ENCODE data around the gene NOSIP. TPM values are rescaled to one million over a fixed set of nuclear protein-coding genes. Genes with fewer than 3 reads are reported as not detected.
"Not testable (repeated sequence)": the region's sequence is repeated elsewhere in the genome, so short reads cannot be mapped to it uniquely, and the experiment has no call there.

NOSIP gene
- total RNA-seq: 100 to 1,000 TPM; 288 TPM

- Mint-ChIP-seq H3K4me1 (peaks cover 33% of the 10 kb centered on the region), H3K9me3 (no peaks in the 10 kb centered on the region), H3K27me3 (no peaks in the 10 kb centered on the region), H3K36me3 (ENCODE audit: low read depth) (peaks cover 18% of the 10 kb centered on the region), H3K27ac (peak within 1 kb of the TSS; percentile 80), H3K4me3 (peak within 1 kb of the TSS; percentile 84)
- CTCF ChIA-PET: interaction anchor here (0.8 to 3.9 kb wide), 12 partner anchors 10 to 107 kb away, joined by 3 to 35 read pairs (median 4); partner anchors contain the start of genes FLT3LG, PRR12, RRAS and SCAF1
- peak; percentile 97 for DNase-seq
- POLR2A ChIA-PET: interaction anchor here (1.0 to 1.2 kb wide), 2 partner anchors 10 to 96 kb away, joined by 3 to 4 read pairs; no protein-coding TSS in a partner anchor
Measured at GRCh38 chr19:49580264-49581006, at the start of gene NOSIP. Gene NOSIP, minus strand, starts transcription at chr19:49580556. Its CDS starts 19,865 bp downstream, at chr19:49560691.

- H3K27me3 Mint-ChIP-seq: no peaks in the 10 kb centered on the region
- no peaks in the 10 kb centered on the region for H3K9me3 Mint-ChIP-seq
- H3K4me1 Mint-ChIP-seq: no peaks in the 10 kb centered on the region
- ChIA-PET POLR2A (no interaction called here), CTCF (interaction anchor here (0.7 kb wide), 1 partner anchor 12 kb away, joined by 3 read pairs; no protein-coding TSS in a partner anchor)
- no peak overlapping the region for H3K27ac Mint-ChIP-seq
- no peak for DNase-seq
- H3K36me3 Mint-ChIP-seq (ENCODE audit: low read depth): peaks cover 20% of the 10 kb centered on the region
- H3K4me3 Mint-ChIP-seq: no peak overlapping the region
Measured at GRCh38 chr19:49629659-49630058, 49.3 kb upstream of the NOSIP start.

- peaks cover 46% of the 10 kb centered on the region for H3K36me3 Mint-ChIP-seq (ENCODE audit: low read depth)
- CTCF ChIA-PET: no interaction called here
- no peaks in the 10 kb centered on the region for H3K27me3 Mint-ChIP-seq
- H3K4me3 Mint-ChIP-seq: no peak overlapping the region
- H3K9me3 Mint-ChIP-seq: no peaks in the 10 kb centered on the region
- POLR2A ChIA-PET: no interaction called here
- H3K27ac Mint-ChIP-seq: no peak overlapping the region
- no peak for DNase-seq
- no peaks in the 10 kb centered on the region for H3K4me1 Mint-ChIP-seq
Measured at GRCh38 chr19:49626226-49626625, 45.9 kb upstream of the NOSIP start.

GRCh38 chr19:49624967-49625910, 44.9 kb upstream of the NOSIP start:
- Mint-ChIP-seq H3K4me3 (no peak overlapping the region), H3K4me1 (no peaks in the 10 kb centered on the region), H3K27me3 (no peaks in the 10 kb centered on the region), H3K36me3 (ENCODE audit: low read depth) (peaks cover 48% of the 10 kb centered on the region), H3K27ac (no peak overlapping the region), H3K9me3 (no peaks in the 10 kb centered on the region)
- POLR2A ChIA-PET: no interaction called here
- no peak for DNase-seq
- CTCF ChIA-PET: interaction anchor here (0.9 kb wide), 1 partner anchor 15 kb away, joined by 4 read pairs; the partner anchor contains the start of gene RRAS

GRCh38 chr19:49617860-49618259, 37.5 kb upstream of the NOSIP start:
- CTCF ChIA-PET: interaction anchor here (1.0 to 1.9 kb wide), 4 partner anchors 9 to 22 kb away, joined by 3 to 5 read pairs (median 4); no protein-coding TSS in a partner anchor
- POLR2A ChIA-PET, H3K27ac Mint-ChIP-seq, H3K4me1 Mint-ChIP-seq, DNase-seq, H3K9me3 Mint-ChIP-seq, H3K4me3 Mint-ChIP-seq, H3K27me3 Mint-ChIP-seq: not testable (repeated sequence)
- peaks cover 56% of the 10 kb centered on the region for H3K36me3 Mint-ChIP-seq (ENCODE audit: low read depth)

GRCh38 chr19:49616945-49617344, 36.6 kb upstream of the NOSIP start:
- Mint-ChIP-seq H3K27ac (no peak overlapping the region), H3K36me3 (ENCODE audit: low read depth) (peaks cover 54% of the 10 kb centered on the region), H3K9me3 (no peaks in the 10 kb centered on the region), H3K27me3 (no peaks in the 10 kb centered on the region), H3K4me3 (no peak overlapping the region), H3K4me1 (peaks cover 11% of the 10 kb centered on the region)
- POLR2A ChIA-PET: no interaction called here
- CTCF ChIA-PET: interaction anchor here (0.6 to 1.9 kb wide), 2 partner anchors 21 to 148 kb away, joined by 3 to 5 read pairs; no protein-coding TSS in a partner anchor
- no peak for DNase-seq

GRCh38 chr19:49616532-49616931, 36.2 kb upstream of the NOSIP start:
- ChIA-PET POLR2A (no interaction called here), CTCF (interaction anchor here (0.6 to 1.9 kb wide), 3 partner anchors 21 to 149 kb away, joined by 3 to 5 read pairs (median 3); no protein-coding TSS in a partner anchor)

GRCh38 chr19:49615861-49616260, 35.5 kb upstream of the NOSIP start:
- Mint-ChIP-seq H3K9me3 (no peaks in the 10 kb centered on the region), H3K36me3 (ENCODE audit: low read depth) (peaks cover 47% of the 10 kb centered on the region), H3K27me3 (no peaks in the 10 kb centered on the region), H3K4me1 (peaks cover 11% of the 10 kb centered on the region), H3K27ac (no peak overlapping the region), H3K4me3 (no peak overlapping the region)
- DNase-seq: no peak
- ChIA-PET CTCF (interaction anchor here (0.5 to 1.9 kb wide), 3 partner anchors 9 to 52 kb away, joined by 3 to 5 read pairs (median 3); no protein-coding TSS in a partner anchor), POLR2A (no interaction called here)

More at GRCh38 chr19:49616532-49616931, 36.2 kb upstream of the NOSIP start:
- Mint-ChIP-seq H3K27ac (no peak overlapping the region), H3K4me3 (no peak overlapping the region), H3K4me1 (peaks cover 11% of the 10 kb centered on the region), H3K36me3 (ENCODE audit: low read depth) (peaks cover 50% of the 10 kb centered on the region), H3K27me3 (no peaks in the 10 kb centered on the region), H3K9me3 (no peaks in the 10 kb centered on the region)
- DNase-seq: no peak

- CTCF ChIA-PET: no interaction called here
- Mint-ChIP-seq H3K27me3 (no peaks in the 10 kb centered on the region), H3K9me3 (no peaks in the 10 kb centered on the region), H3K4me1 (peaks cover 11% of the 10 kb centered on the region), H3K27ac (peak overlapping the region; percentile 52), H3K36me3 (ENCODE audit: low read depth) (peaks cover 42% of the 10 kb centered on the region), H3K4me3 (no peak overlapping the region)
- POLR2A ChIA-PET: no interaction called here
- no peak for DNase-seq
Measured at GRCh38 chr19:49614096-49614833, 33.9 kb upstream of the NOSIP start.

- DNase-seq: no peak
- Mint-ChIP-seq H3K4me3 (no peak overlapping the region), H3K4me1 (peaks cover 11% of the 10 kb centered on the region), H3K27ac (no peak overlapping the region), H3K36me3 (ENCODE audit: low read depth) (peaks cover 41% of the 10 kb centered on the region), H3K9me3 (no peaks in the 10 kb centered on the region), H3K27me3 (no peaks in the 10 kb centered on the region)
- POLR2A ChIA-PET: no interaction called here
- CTCF ChIA-PET: no interaction called here
Measured at GRCh38 chr19:49613374-49613773, 33.0 kb upstream of the NOSIP start.

GRCh38 chr19:49609499-49610092, 29.2 kb upstream of the NOSIP start:
- no peak overlapping the region for H3K27ac Mint-ChIP-seq
- H3K36me3 Mint-ChIP-seq (ENCODE audit: low read depth): peaks cover 15% of the 10 kb centered on the region
- no peak for DNase-seq
- no peaks in the 10 kb centered on the region for H3K27me3 Mint-ChIP-seq
- ChIA-PET CTCF (interaction anchor here (0.7 to 1.2 kb wide), 2 partner anchors 9 to 49 kb away, joined by 3 to 5 read pairs; no protein-coding TSS in a partner anchor), POLR2A (no interaction called here)
- peaks cover 11% of the 10 kb centered on the region for H3K4me1 Mint-ChIP-seq
- no peaks in the 10 kb centered on the region for H3K9me3 Mint-ChIP-seq
- H3K4me3 Mint-ChIP-seq: no peak overlapping the region

- CTCF ChIA-PET: interaction anchor here (0.9 to 1.5 kb wide), 2 partner anchors 9 to 13 kb away, joined by 3 read pairs; no protein-coding TSS in a partner anchor
- Mint-ChIP-seq H3K27ac (no peak overlapping the region), H3K4me3 (no peak overlapping the region), H3K36me3 (ENCODE audit: low read depth) (peaks cover 25% of the 10 kb centered on the region), H3K4me1 (peaks cover 2% of the 10 kb centered on the region), H3K9me3 (no peaks in the 10 kb centered on the region), H3K27me3 (no peaks in the 10 kb centered on the region)
- no peak for DNase-seq
- POLR2A ChIA-PET: no interaction called here
Measured at GRCh38 chr19:49605605-49606004, 25.2 kb upstream of the NOSIP start.

All from activated CD4-positive, alpha-beta T cell treated with anti-CD3 and anti-CD28 coated beads, Interleukin-2, amount 10 ng/mL, durations not matched to agents 7 days and 5 days (primary cell).